ENCODE data around the gene SLAMF6.
A peak's percentile ranks its signal among the peaks of the same experiment; 100 is the strongest.

Gene SLAMF6

DNA sequence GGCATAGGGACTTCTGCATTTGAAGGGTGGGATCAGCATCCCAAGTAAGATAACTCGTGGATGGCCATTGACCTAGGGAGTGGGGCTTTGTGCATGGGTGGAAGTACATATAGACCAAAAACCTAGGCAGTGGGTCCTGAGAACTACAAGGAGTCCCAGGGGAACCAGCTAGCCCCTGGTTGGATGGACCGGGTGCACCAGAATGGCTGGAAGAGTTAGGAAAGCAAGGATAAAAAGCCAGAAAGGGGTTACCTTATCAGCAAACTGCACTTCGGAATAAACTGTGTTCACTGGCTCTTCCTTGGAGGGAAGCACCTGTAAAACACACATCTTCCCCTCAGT is 26.6 kb upstream of the SLAMF6 start:
- no peak for TF ChIP-seq CTCF (IDR thresholded peaks at IDR 0.05; ENCODE audit: borderline replicate concordance, control extremely low read depth, extremely low read depth, insufficient read depth, missing control alignments)
- DNase-seq (ENCODE audit: low spot score): no peak
- in situ Hi-C loops (cut with MboI; ENCODE audit: low sequenced_read_pairs, unreplicated experiment): loop anchor here (5.0 kb wide), 1 partner anchor 58 kb away; no protein-coding TSS in a partner anchor

- in situ Hi-C loops (cut with MboI; ENCODE audit: low sequenced_read_pairs, unreplicated experiment): loop anchor here (5.0 kb wide), 1 partner anchor 58 kb away; no protein-coding TSS in a partner anchor
- no peak for DNase-seq (ENCODE audit: low spot score)
- TF ChIP-seq CTCF (IDR thresholded peaks at IDR 0.05; ENCODE audit: borderline replicate concordance, control extremely low read depth, extremely low read depth, insufficient read depth, missing control alignments): no peak
Measured at GRCh38 chr1:160548960-160549664, 26.1 kb upstream of the SLAMF6 start.

GRCh38 chr1:160548183-160548582 is 25.1 kb upstream of the SLAMF6 start:
- DNase-seq (ENCODE audit: low spot score): peak; percentile 69
- in situ Hi-C loops (cut with MboI; ENCODE audit: low sequenced_read_pairs, unreplicated experiment): loop anchor here (5.0 kb wide), 1 partner anchor 59 kb away; no protein-coding TSS in a partner anchor
- no peak for TF ChIP-seq CTCF (IDR thresholded peaks at IDR 0.05; ENCODE audit: borderline replicate concordance, control extremely low read depth, extremely low read depth, insufficient read depth, missing control alignments)

DNA sequence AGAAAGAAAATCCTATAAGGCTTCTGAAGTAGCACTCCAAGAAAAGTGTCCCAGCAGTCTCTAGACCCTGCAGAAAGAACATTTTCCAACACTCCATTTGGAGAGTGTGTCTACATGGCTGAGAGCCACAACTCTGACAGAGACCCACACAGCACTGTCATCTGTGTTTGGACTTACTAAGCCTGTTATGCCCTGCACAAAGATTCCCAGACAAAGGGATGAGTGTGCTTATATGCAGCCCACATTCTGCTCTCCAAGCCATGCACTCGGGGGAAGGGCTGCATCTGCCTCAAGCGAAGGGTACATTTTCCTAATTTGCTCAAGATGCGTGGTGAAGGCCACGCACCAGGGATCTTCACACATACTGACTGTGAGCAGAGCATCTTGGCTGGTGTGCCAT is 24.4 kb upstream of the SLAMF6 start:
- TF ChIP-seq CTCF (IDR thresholded peaks at IDR 0.05; ENCODE audit: borderline replicate concordance, control extremely low read depth, extremely low read depth, insufficient read depth, missing control alignments): no peak
- no peak for DNase-seq (ENCODE audit: low spot score)
- in situ Hi-C loops (cut with MboI; ENCODE audit: low sequenced_read_pairs, unreplicated experiment): loop anchor here (5.0 kb wide), 1 partner anchor 60 kb away; no protein-coding TSS in a partner anchor

- in situ Hi-C loops (cut with MboI; ENCODE audit: low sequenced_read_pairs, unreplicated experiment): loop anchor here (5.0 kb wide), 1 partner anchor 60 kb away; no protein-coding TSS in a partner anchor
- no peak for TF ChIP-seq CTCF (IDR thresholded peaks at IDR 0.05; ENCODE audit: borderline replicate concordance, control extremely low read depth, extremely low read depth, insufficient read depth, missing control alignments)
Measured at GRCh38 chr1:160546942-160547341, 23.9 kb upstream of the SLAMF6 start.

GRCh38 chr1:160544647-160545046 is 21.6 kb upstream of the SLAMF6 start:
- DNase-seq (ENCODE audit: low spot score): no peak
- TF ChIP-seq CTCF (IDR thresholded peaks at IDR 0.05; ENCODE audit: borderline replicate concordance, control extremely low read depth, extremely low read depth, insufficient read depth, missing control alignments): peak; percentile 33
- in situ Hi-C loops (cut with MboI; ENCODE audit: low sequenced_read_pairs, unreplicated experiment): loop anchor here (5.0 kb wide), 1 partner anchor 63 kb away; no protein-coding TSS in a partner anchor

More at GRCh38 chr1:160546942-160547341, 23.9 kb upstream of the SLAMF6 start:
- DNase-seq (ENCODE audit: low spot score): no peak
